ENCODE results near the gene ZPLD1. TPM values are rescaled to one million over a fixed set of nuclear protein-coding genes. Genes with fewer than 3 reads are reported as not detected.

ZPLD1 gene
- total RNA-seq, 1 experiment from 2014 or later: not detected

DNA sequence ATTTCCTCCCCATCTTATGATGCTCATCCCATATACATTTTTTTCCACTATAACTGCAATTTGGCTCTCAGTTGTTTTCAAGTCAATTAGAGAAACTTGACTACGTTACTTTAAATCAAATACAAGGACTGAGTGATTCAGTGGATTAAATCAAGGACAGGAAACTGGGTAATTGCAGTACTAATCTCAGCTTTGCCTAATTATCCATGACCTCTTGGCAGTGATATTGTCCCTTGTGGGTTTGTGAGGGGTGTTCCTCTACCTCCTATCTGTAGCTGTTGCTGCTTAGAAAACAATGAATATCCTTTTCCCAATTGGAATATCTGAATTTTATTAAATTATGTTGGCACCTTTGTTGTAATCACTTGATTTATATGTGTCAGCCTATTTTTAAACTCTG, 79.4 kb downstream of the ZPLD1 start:
- TF ChIP-seq CEBPB (IDR thresholded peaks at IDR 0.05; ENCODE audit: low read depth) (no peak), POLR2A (IDR thresholded peaks at IDR 0.05; ENCODE audit: borderline replicate concordance, extremely low read depth, insufficient read depth, insufficient read length) (no peak), EGR1 (IDR thresholded peaks at IDR 0.05; ENCODE audit: low read depth) (no peak)
- TF ChIP-seq, protein P1, sequence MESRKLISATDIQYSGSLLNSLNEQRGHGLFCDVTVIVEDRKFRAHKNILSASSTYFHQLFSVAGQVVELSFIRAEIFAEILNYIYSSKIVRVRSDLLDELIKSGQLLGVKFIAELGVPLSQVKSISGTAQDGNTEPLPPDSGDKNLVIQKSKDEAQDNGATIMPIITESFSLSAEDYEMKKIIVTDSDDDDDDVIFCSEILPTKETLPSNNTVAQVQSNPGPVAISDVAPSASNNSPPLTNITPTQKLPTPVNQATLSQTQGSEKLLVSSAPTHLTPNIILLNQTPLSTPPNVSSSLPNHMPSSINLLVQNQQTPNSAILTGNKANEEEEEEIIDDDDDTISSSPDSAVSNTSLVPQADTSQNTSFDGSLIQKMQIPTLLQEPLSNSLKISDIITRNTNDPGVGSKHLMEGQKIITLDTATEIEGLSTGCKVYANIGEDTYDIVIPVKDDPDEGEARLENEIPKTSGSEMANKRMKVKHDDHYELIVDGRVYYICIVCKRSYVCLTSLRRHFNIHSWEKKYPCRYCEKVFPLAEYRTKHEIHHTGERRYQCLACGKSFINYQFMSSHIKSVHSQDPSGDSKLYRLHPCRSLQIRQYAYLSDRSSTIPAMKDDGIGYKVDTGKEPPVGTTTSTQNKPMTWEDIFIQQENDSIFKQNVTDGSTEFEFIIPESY (IDR thresholded peaks at IDR 0.05; ENCODE audit: extremely low read depth, insufficient replicate concordance, low read length): no peak
- BruUV-seq (replicated peaks): no TSS peak
- DNase-seq (ENCODE audit: low read depth, low spot score) (no peak), ATAC-seq (no peak)
- Histone ChIP-seq H3K27ac (ENCODE audit: low read depth, low read length) (no peak overlapping the region), H3K4me1 (ENCODE audit: control insufficient read depth in 1 of 2, insufficient read depth in 2 of 2, low read length in 2 of 2) (peaks cover 0 to 17% of the 10 kb centered on the region in 2 experiments; a peak in 2 of 4 replicates), H3K36me3 (ENCODE audit: control insufficient read depth in 1 of 2, insufficient read depth in 2 of 2, low read length in 2 of 2) (no peaks in the 10 kb centered on the region), H3K27me3 (ENCODE audit: insufficient read depth, low read length) (no peaks in the 10 kb centered on the region), H2AFZ (ENCODE audit: low read depth, low read length, poor library complexity, severe bottlenecking) (no peak overlapping the region), H3K9me3 (ENCODE audit: control insufficient read depth in 1 of 2, insufficient read depth in 1 of 2, low read depth in 1 of 2, low read length in 2 of 2) (no peaks in the 10 kb centered on the region), H3K9me2 (ENCODE audit: insufficient read depth) (no peaks in the 10 kb centered on the region), H3K4me2 (ENCODE audit: low read length) (no peak overlapping the region), H3K79me2 (ENCODE audit: insufficient read depth, low read length) (no peaks in the 10 kb centered on the region), H3K9ac (ENCODE audit: low read length) (no peak overlapping the region), H4K20me1 (ENCODE audit: insufficient read depth) (no peaks in the 10 kb centered on the region), H3K4me3 (replicated peaks in 1 of 2; ENCODE audit: low read depth in 1 of 2, low read length in 2 of 2) (no peak overlapping the region)
- ChIA-PET CTCF (no interaction called here), RAD21 (ENCODE audit: low non-redundant PET in 1 of 2, low total read pairs in 2 of 2, uncharacterized antibody in 2 of 2, unreplicated experiment in 2 of 2) (no interaction called here), POLR2A (no interaction called here)
- intact Hi-C loops (cut with micrococcal nuclease): no loop called here

DNA sequence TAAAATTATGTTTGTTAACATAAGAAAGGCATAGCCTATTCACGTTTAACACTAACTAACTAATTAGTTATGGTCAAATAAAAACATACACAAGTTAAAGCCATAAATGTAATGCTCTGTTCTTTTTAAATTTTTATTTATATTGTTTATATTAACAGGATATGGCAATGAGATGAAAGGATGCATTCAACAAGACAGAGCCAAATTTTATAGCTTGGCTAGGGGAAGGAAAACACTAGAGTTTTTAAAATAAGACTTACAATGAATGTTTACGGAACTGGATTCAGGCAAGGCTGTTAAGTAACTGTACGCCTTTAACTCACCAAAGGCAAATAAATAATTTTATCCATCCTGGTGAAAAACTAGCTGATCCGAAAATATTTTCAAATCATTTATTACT, 86.4 kb downstream of the ZPLD1 start:
- H3K27ac ChIP-seq (ENCODE audit: low read depth, low read length): no peak overlapping the region
- no peak overlapping the region for H3K4me3 ChIP-seq (replicated peaks in 1 of 2; ENCODE audit: low read depth in 1 of 2, low read length in 2 of 2)
- H3K9me3 ChIP-seq (ENCODE audit: control insufficient read depth in 1 of 2, insufficient read depth in 1 of 2, low read depth in 1 of 2, low read length in 2 of 2): no peaks in the 10 kb centered on the region
- intact Hi-C loops (cut with micrococcal nuclease): no loop called here
- H3K9me2 ChIP-seq (ENCODE audit: insufficient read depth): no peaks in the 10 kb centered on the region
- ChIA-PET POLR2A (no interaction called here), RAD21 (ENCODE audit: low non-redundant PET in 1 of 2, low total read pairs in 2 of 2, uncharacterized antibody in 2 of 2, unreplicated experiment in 2 of 2) (no interaction called here), CTCF (no interaction called here)
- ATAC-seq (no peak), DNase-seq (ENCODE audit: low read depth, low spot score) (no peak)
- no peak overlapping the region for H3K4me2 ChIP-seq (ENCODE audit: low read length)
- no peaks in the 10 kb centered on the region for H3K4me1 ChIP-seq (ENCODE audit: control insufficient read depth in 1 of 2, insufficient read depth in 2 of 2, low read length in 2 of 2)
- no peaks in the 10 kb centered on the region for H3K27me3 ChIP-seq (ENCODE audit: insufficient read depth, low read length)
- TF ChIP-seq SIN3A (IDR thresholded peaks at IDR 0.05; ENCODE audit: low read depth): no peak
- H3K36me3 ChIP-seq (ENCODE audit: control insufficient read depth in 1 of 2, insufficient read depth in 2 of 2, low read length in 2 of 2): no peaks in the 10 kb centered on the region
- no peak overlapping the region for H2AFZ ChIP-seq (ENCODE audit: low read depth, low read length, poor library complexity, severe bottlenecking)
- H3K79me2 ChIP-seq (ENCODE audit: insufficient read depth, low read length): no peaks in the 10 kb centered on the region
- BruUV-seq (replicated peaks): no TSS peak
- H4K20me1 ChIP-seq (ENCODE audit: insufficient read depth): no peaks in the 10 kb centered on the region
- H3K9ac ChIP-seq (ENCODE audit: low read length): no peak overlapping the region

All from HCT116 (cell line).